Choroid plexus epithelial cell (primary cell): ENCODE data around the gene ATG9B.

Experiments
- DNase-seq: peaks from one replicate; pipeline ENCODE4 v3.0.0-alpha.2; 2010; ENCODE audit warnings: low read depth
- H3K4me3 ChIP-seq: 2 replicates; pipeline ENCODE4 v1.5.1; 2011; ENCODE audit warnings: low read depth, mild to moderate bottlenecking, control low read depth, low read length, moderate library complexity
- CTCF ChIP-seq: conservative IDR thresholded peaks from 2 replicates; pipeline ENCODE4 v1.5.1; 2011; ENCODE audit warnings: low read depth, mild to moderate bottlenecking, control low read depth, inconsistent platforms, low read length, moderate library complexity

Gene ATG9B

DNA sequence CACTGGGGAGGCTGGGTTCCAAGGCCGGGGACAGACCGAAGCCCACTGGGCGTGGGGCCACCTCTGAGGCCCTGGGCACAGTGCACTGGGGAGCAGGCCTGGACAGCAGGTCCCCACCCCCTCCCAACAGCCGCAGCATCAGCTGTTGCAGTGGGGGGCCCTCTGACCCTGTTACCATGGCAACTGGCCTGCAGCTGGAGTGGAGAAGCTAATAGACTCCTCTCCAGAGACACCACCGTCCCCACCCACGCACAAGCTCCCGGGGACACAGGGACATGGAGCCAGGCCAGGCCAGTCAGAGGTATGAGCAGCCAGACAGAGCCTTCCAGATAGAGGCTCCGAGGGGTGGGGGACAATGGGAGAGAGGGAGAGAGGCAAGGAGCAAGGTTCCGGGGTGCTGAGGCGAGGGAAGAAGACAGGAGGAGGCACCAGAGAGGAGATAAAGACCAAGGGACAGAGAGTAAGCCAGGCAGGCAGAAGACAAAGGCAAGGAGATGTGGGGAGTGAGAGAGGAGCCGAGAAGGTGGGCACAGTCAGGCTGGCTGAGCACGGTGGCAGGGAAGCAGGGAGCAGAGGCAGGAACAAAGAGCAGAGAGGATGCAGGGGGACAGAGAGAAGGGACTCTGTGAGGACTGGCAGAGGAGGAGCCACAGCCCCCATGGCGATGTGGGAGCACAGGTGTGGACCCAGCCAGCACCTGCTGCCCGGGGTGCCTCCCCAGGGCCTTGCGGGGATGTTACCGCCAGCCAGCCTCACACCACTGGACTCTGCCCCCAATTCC lies 52.9 kb downstream of the ATG9B start:
- peak; percentile 17 for DNase-seq
- no peak for TF ChIP-seq CTCF
- no peak overlapping the region for H3K4me3 ChIP-seq

DNA sequence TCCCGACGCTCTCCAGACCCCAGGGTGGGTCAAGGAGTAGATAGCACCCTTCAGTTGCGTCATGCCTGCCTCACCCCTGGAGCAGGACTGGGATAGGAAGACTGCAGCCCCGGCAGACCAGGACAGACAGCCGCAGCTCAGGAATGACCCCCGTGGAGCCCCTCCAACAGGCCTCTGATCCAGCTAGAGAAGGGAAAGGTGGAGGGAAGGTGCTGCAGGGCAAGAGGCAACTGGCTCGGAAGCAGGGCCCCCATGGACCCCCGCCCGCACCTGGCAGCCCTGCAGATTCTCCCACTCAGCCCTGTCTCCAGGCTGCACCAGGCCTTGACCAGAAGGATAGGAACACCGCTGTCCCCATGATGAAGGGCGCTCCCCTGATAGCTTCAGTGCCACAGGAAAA lies 53.9 kb downstream of the ATG9B start:
- no peak overlapping the region for H3K4me3 ChIP-seq
- TF ChIP-seq CTCF, result no peak
- DNase-seq, result no peak

DNA sequence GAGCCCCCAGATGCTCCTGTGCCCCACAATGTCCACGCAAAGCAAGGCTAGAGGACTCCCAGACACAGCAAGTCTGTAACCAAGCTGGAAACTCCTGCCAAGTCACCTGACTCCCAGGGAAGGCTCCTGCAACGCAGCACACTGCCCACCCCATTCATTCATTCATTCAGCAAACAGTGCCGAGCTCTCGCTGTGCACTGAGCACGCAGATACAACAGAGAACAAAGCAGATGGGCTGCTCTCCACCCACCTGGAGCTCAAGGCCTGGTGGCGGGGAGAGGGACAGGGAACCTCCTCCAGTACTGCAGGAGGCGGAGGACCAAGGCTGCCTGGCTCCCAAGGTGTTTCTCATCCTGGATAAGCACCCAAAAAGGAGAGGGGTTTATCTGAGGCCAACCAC lies 54.8 kb downstream of the ATG9B start:
- DNase-seq, result no peak
- H3K4me3 ChIP-seq, result no peak overlapping the region
- no peak for TF ChIP-seq CTCF

DNA sequence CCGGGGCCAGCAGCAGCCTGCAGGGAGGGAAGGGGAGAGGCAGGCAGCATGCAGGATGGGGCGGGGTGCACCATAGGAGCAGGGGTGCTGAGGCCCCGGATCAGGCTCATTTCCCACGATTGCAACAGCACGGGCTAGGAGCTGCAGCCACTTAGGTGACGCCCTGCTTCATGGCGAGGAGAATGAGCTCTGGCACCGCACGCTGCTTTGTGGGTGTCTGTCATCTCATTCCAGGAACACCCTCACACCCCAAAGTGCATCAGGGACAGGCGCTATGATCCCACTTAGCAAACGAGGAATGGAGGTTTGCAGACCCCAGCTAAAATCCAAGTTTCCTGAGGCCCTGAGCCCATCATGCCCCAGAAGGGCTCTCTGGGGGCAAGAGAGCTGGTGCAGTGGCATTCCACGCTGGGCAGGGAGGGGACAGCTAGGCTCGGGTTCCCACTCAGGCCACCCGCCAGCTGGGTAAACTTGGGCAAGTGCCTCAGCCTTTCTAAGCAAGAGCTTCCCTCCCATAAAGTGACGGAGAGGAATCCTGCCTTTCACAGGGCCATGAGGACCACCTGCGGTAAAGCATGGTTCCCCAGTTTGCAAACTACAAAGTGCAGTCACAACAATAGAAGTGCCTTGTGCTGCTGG lies 55.4 kb downstream of the ATG9B start:
- DNase-seq, result no peak
- H3K4me3 ChIP-seq, result no peak overlapping the region
- TF ChIP-seq CTCF, result no peak

- no peak overlapping the region for H3K4me3 ChIP-seq
- TF ChIP-seq CTCF, result no peak
- DNase-seq, result no peak
Measured at GRCh38 chr7:150968056-150968733, 56.1 kb downstream of the ATG9B start.

DNA sequence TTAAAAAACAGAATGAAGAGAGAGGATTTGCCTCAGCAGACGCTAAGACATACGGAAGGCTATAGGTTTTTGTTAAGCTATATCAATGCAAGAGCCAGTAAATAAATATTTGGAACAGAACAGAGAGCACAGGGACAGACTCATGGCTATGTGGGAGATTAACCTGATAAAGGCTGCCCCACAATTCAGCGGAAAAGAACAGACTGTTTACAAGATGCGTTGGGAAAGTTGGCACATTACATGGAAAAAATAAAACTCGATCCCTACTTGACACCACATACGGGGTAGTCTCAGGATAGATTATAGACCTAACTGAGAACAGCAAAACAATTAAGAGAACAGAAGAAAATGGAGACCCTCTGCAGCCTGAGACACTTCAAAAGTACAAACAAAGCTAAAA lies 56.9 kb downstream of the ATG9B start:
- H3K4me3 ChIP-seq, result no peak overlapping the region
- DNase-seq, result no peak
- TF ChIP-seq CTCF, result no peak
